SK-N-SH (cell line): Measurements from ENCODE around the gene GPRC5C. TPM values are rescaled to one million over a fixed set of nuclear protein-coding genes. Genes with fewer than 3 reads are reported as not detected.

Experiments used
- CTCF ChIA-PET: fragments of 300-600, 350-600 bp; formaldehyde crosslinking; extraction: SDS; loops from one replicate; lab custom pipeline; 2021; lab: Yijun Ruan, JAX
- POLR2A ChIA-PET: fragments of 350-600 bp; sonication (Branson Sonifier 250); formaldehyde crosslinking; extraction: SDS; loops from one replicate; lab custom pipeline; 2020; ENCODE audit warnings: antibody characterized with exemption, inconsistent platforms; lab: Yijun Ruan, JAX
- DNase-seq: peaks from one replicate; pipeline ENCODE4 v3.0.0; 2012
- H2AFZ ChIP-seq: fragments of 200-600 bp; sonication (generic); 2 replicates; pipeline ENCODE4 v1.8.1; 2016; ENCODE audit warnings: antibody characterized with exemption, mild to moderate bottlenecking, low read depth
- H3F3A ChIP-seq: fragments of 200-600 bp; sonication (generic); replicated peaks from 2 replicates; pipeline ENCODE3; 2016; ENCODE audit warnings: antibody characterized with exemption, mild to moderate bottlenecking; ENCODE audit not compliant: insufficient read depth
- H3K27ac ChIP-seq, 2 experiments: fragments of 200-500 bp in 1 of 2; fragments of 200-600 bp in 1 of 2; sonication (Bioruptor generic) in 1 of 2; sonication (generic), shearing (Covaris generic) in 1 of 2; 2 replicates each; pipeline versions ENCODE4 v1.5.1 to v1.6.1; 2014 to 2016; ENCODE audit warnings: low read depth in 2 of 2, inconsistent platforms in 1 of 2, low read length in 1 of 2, mild to moderate bottlenecking in 1 of 2, mixed read lengths in 1 of 2
- H3K27me3 ChIP-seq: fragments of 200-600 bp; sonication (generic), shearing (Covaris generic); 2 replicates; pipeline ENCODE4 v1.6.1; 2016; ENCODE audit warnings: mixed run types; ENCODE audit not compliant: insufficient read depth
- H3K36me3 ChIP-seq, 2 experiments: fragments of 200-500 bp in 1 of 2; fragments of 200-600 bp in 1 of 2; sonication (Bioruptor generic) in 1 of 2; sonication (generic) in 1 of 2; replicated peaks in 1 of 2; 2 replicates each; pipeline versions ENCODE3 to v1.5.1; 2014 to 2016; ENCODE audit warnings: low read length in 1 of 2, mild to moderate bottlenecking in 1 of 2; ENCODE audit not compliant: insufficient read depth in 2 of 2, control insufficient read depth in 1 of 2
- H3K4me1 ChIP-seq, 2 experiments: fragments of 200-500 bp in 1 of 2; fragments of 200-600 bp in 1 of 2; sonication (Bioruptor generic) in 1 of 2; sonication (generic), shearing (Covaris generic) in 1 of 2; 2 replicates each; pipeline versions ENCODE4 v1.5.1 to v1.6.1; 2014 to 2016; ENCODE audit warnings: low read depth in 1 of 2, low read length in 1 of 2, mixed run types in 1 of 2; ENCODE audit not compliant: insufficient read depth in 2 of 2, control insufficient read depth in 1 of 2
- H3K4me2 ChIP-seq: fragments of 200-600 bp; sonication (generic), shearing (Covaris generic); 2 replicates; pipeline ENCODE4 v1.6.1; 2017; ENCODE audit warnings: mixed run types
- H3K4me3 ChIP-seq, 2 experiments: fragments of 200-500 bp in 1 of 2; fragments of 200-600 bp in 1 of 2; sonication (Bioruptor generic) in 1 of 2; sonication (generic), shearing (Covaris generic) in 1 of 2; 2 replicates each; pipeline versions ENCODE4 v1.5.1 to v1.8.1; 2014 to 2016; ENCODE audit warnings: low read depth in 2 of 2, inconsistent platforms in 1 of 2, low read length in 1 of 2, mild to moderate bottlenecking in 1 of 2, mixed read lengths in 1 of 2, moderate library complexity in 1 of 2
- H3K79me2 ChIP-seq: fragments of 200-600 bp; sonication (generic); 2 replicates; pipeline ENCODE4 v1.8.1; 2017; ENCODE audit warnings: mild to moderate bottlenecking; ENCODE audit not compliant: insufficient read depth
- H3K9ac ChIP-seq: fragments of 200-600 bp; sonication (generic); 2 replicates; pipeline ENCODE4 v1.6.1; 2017; ENCODE audit warnings: mixed run types
- H3K9me2 ChIP-seq: fragments of 200-600 bp; sonication (generic); 2 replicates; pipeline ENCODE4 v1.6.1; 2017; ENCODE audit warnings: mixed run types
- H3K9me3 ChIP-seq: fragments of 200-600 bp; sonication (generic); 2 replicates; pipeline ENCODE4 v1.6.1; 2017; ENCODE audit warnings: mixed run types, mild to moderate bottlenecking, moderate library complexity
- H4K20me1 ChIP-seq: fragments of 200-600 bp; sonication (generic); 2 replicates; pipeline ENCODE4 v1.6.1; 2017; ENCODE audit warnings: mild to moderate bottlenecking, mixed run types; ENCODE audit not compliant: insufficient read depth
- FOSL2 ChIP-seq: IDR thresholded peaks from 2 replicates; pipeline ENCODE4 v1.4.0; 2012; ENCODE audit warnings: low read depth, mild to moderate bottlenecking, moderate library complexity, borderline replicate concordance
- GABPA ChIP-seq: IDR thresholded peaks from 2 replicates; pipeline ENCODE4 v1.4.0; 2012; ENCODE audit warnings: low read depth, mild to moderate bottlenecking
- GATA2 ChIP-seq: sonication (generic); formaldehyde crosslinking; IDR thresholded peaks from 2 replicates; pipeline ENCODE4 v1.5.0; 2020; ENCODE audit warnings: mild to moderate bottlenecking, missing genetic modification reagents
- NFIC ChIP-seq: IDR thresholded peaks from 2 replicates; pipeline ENCODE4 v1.4.0; 2012; ENCODE audit warnings: borderline replicate concordance
- NRF1 ChIP-seq: IDR thresholded peaks from 2 replicates; pipeline ENCODE4 v1.6.1; 2012; ENCODE audit warnings: low read depth, mild to moderate bottlenecking, low read length
- RCOR1 ChIP-seq: fragments of 150-350 bp; IDR thresholded peaks from 2 replicates; pipeline ENCODE4 v1.6.1; 2017; ENCODE audit warnings: antibody characterized with exemption, low read length
- WGBS: methylation state at CpG from one replicate; pipeline ENCODE4 v1.1.6; 2017; ENCODE audit warnings: low lambda C conversion rate; 5-methylcytosine and 5-hydroxymethylcytosine counted together
- polyA plus RNA-seq, 3 experiments: library from polyadenylated mRNA; depleted of rRNA; stranded (reverse); fragments of >200 nt; gene quantifications; 2 replicates each; pipeline ENCODE4 v1.2.3, GENCODE V29; 2012
- TF ChIP-seq, protein P1 (sequence below): fragments of 150-350 bp; IDR thresholded peaks from 2 replicates; pipeline ENCODE4 v1.6.1; 2017; ENCODE audit warnings: antibody characterized with exemption, low read length, low read depth, borderline replicate concordance
- TF ChIP-seq, protein P2 (sequence below): IDR thresholded peaks from 2 replicates; pipeline ENCODE4; 2012

Gene GPRC5C
- polyA plus RNA-seq, 1 of the 3 experiments (the other 2 are of a cell fraction): not detected

DNA sequence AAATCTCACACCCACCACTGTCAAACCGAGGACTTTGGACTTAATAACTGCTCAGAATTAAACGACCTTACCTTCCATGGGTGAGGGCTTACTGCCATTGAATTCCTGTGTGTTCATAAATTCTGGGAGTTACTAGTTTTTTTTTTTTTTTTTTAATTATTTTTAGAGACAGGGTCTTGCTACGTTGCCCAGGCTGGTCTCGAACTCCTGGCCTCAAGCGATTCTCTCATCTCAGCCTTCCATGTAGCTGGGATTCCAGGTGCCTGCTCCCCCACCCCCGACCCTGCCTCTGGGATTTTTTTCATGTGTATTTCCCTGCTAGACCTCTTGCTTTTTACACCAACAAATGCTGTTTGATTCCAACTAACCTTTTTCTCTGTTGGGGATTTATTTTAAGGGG is 19.7 kb downstream of the GPRC5C start:
- Histone ChIP-seq H3K79me2 (no peaks in the 10 kb centered on the region), H3F3A (no peaks in the 10 kb centered on the region), H3K27ac (no peak overlapping the region), H3K9me3 (no peaks in the 10 kb centered on the region), H2AFZ (no peak overlapping the region), H3K4me3 (no peak overlapping the region), H3K27me3 (no peaks in the 10 kb centered on the region), H3K36me3 (no peaks in the 10 kb centered on the region), H3K9ac (no peak overlapping the region), H3K4me1 (peaks cover 0 to 21% of the 10 kb centered on the region in 2 experiments; a peak in 2 of 4 replicates), H3K9me2 (no peaks in the 10 kb centered on the region), H3K4me2 (no peak overlapping the region), H4K20me1 (no peaks in the 10 kb centered on the region)
- ChIA-PET POLR2A (no interaction called here), CTCF (interaction anchor here (1.2 to 4.1 kb wide), 4 partner anchors 9 to 42 kb away, joined by 3 to 19 read pairs (median 4); no protein-coding TSS in a partner anchor)
- TF ChIP-seq FOSL2 (no peak), GATA2 (CRISPR knock-in tag) (no peak), NFIC (no peak)
- TF ChIP-seq, protein P1, sequence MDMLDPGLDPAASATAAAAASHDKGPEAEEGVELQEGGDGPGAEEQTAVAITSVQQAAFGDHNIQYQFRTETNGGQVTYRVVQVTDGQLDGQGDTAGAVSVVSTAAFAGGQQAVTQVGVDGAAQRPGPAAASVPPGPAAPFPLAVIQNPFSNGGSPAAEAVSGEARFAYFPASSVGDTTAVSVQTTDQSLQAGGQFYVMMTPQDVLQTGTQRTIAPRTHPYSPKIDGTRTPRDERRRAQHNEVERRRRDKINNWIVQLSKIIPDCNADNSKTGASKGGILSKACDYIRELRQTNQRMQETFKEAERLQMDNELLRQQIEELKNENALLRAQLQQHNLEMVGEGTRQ: no peak
- no peak for DNase-seq
- WGBS: 44% methylated on average over 5 of the region's 6 CpGs

DNA sequence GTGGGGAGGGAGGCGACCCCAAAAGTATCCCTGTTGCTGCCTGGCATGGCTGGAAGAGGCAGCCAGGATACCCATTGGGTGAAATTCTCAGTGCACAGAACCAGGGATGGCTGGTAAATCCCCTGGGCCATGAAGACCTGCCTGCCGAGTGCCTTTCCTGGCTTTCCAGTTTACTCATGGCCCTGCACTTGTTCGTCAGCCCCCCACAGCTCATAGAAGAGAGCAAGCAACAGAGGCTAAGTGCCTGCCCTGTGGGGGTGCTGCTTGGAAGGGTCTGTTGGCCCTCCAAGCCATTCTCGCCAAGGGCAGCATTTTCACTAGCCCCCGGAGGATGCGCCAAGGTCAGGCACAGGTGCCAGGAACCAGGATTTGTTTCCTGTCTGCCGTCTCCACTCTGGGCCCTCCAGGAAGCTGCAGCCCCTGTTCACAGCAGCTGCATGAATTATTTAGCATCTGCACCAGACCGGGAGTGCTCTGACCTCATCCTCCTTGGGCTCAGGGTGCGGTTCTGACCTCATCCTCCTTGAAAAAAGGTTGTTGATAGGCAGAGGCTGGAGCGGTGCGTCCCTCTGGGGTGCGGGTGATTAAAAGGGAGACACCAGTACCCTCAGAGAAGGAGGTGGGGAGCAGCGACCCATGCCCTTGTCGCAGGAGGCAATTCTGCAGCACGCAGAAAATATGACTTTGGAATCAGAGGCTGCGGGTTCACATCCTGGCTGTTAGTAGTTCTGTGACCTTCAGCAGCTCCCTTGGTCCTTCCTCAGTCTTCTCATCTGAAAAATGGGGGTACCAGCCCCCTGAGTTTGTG is 20.3 kb downstream of the GPRC5C start:
- no peak overlapping the region for H3K9ac ChIP-seq
- WGBS: 60% methylated on average over 16 of the region's 16 CpGs
- TF ChIP-seq, protein P1: no peak
- TF ChIP-seq RCOR1 (no peak), GABPA (no peak), NRF1 (no peak)
- TF ChIP-seq, protein P2, sequence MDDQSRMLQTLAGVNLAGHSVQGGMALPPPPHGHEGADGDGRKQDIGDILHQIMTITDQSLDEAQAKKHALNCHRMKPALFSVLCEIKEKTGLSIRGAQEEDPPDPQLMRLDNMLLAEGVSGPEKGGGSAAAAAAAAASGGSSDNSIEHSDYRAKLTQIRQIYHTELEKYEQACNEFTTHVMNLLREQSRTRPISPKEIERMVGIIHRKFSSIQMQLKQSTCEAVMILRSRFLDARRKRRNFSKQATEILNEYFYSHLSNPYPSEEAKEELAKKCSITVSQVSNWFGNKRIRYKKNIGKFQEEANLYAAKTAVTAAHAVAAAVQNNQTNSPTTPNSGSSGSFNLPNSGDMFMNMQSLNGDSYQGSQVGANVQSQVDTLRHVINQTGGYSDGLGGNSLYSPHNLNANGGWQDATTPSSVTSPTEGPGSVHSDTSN: no peak
- TF ChIP-seq, all 33 proteins: peak for 0
- no peak for DNase-seq
- POLR2A ChIA-PET: no interaction called here
- CTCF ChIA-PET: interaction anchor here (0.9 to 8.3 kb wide), 8 partner anchors 8 to 193 kb away, joined by 3 to 122 read pairs (median 5); no protein-coding TSS in a partner anchor
- Histone ChIP-seq H3F3A (no peaks in the 10 kb centered on the region), H3K27ac (no peak overlapping the region), H4K20me1 (no peaks in the 10 kb centered on the region), H3K9me2 (no peaks in the 10 kb centered on the region), H3K4me2 (no peak overlapping the region), H2AFZ (no peak overlapping the region), H3K4me1 (peaks cover 0 to 20% of the 10 kb centered on the region in 2 experiments; a peak in 2 of 4 replicates), H3K36me3 (no peaks in the 10 kb centered on the region), H3K4me3 (no peak overlapping the region), H3K79me2 (no peaks in the 10 kb centered on the region), H3K27me3 (no peaks in the 10 kb centered on the region), H3K9me3 (no peaks in the 10 kb centered on the region)
